Measurements from ENCODE around the gene ATG4B.

GRCh38 chr2:241673797-241674725, 36.6 kb downstream of the ATG4B start:
- no peak for TF ChIP-seq POLR2A (IDR thresholded peaks at IDR 0.05; ENCODE audit: low read depth, low read length)
- no peak for TF ChIP-seq TAF1 (IDR thresholded peaks at IDR 0.05; ENCODE audit: borderline replicate concordance, low read depth, low read length)

All from GM12892 (cell line).